ENCODE data around the gene C3orf22.

DNA sequence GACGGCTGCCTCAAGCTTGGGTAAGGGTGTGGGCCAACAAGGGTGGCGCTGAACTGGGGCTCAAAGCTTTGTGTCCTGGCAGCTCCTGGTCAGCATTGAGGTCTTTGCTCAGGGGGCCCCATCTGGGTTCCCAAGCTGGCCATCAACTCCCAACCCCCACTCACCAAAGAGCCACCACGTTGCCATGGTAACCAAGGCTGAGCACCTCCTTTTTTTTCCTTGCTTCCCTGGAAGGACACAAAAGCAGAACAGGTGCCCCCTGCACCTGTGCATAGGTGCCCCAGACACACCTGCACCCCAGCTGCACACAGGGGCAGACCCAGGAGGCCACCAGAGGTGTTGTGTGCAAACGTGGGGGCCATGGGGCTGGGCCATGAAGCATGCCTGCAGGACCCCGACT lies 57.7 kb downstream of the C3orf22 start:
- TF ChIP-seq POLR2A (IDR thresholded peaks at IDR 0.05; ENCODE audit: low read depth, low read length) (no peak), POLR2AphosphoS5 (IDR thresholded peaks at IDR 0.05; ENCODE audit: low read depth, low read length) (no peak)
